DMS53 treated with DMSO at 0.1 percent for 48 hours (cell line): Measurements from ENCODE around the gene NRP1.
"Not testable (repeated sequence)": the region's sequence is repeated elsewhere in the genome, so short reads cannot be mapped to it uniquely, and the experiment has no call there.

ENCODE experiments used
- DNase-seq: peaks from one replicate; lab custom pipeline; 2025; ENCODE audit not compliant: unreplicated experiment; lab: John Stamatoyannopoulos, UW

Gene NRP1

GRCh38 chr10:33154590-33154989 lies 179.9 kb downstream of the NRP1 start:
- no peak for DNase-seq

- no peak for DNase-seq
Observed at GRCh38 chr10:33153968-33154327, 180.5 kb downstream of the NRP1 start.

- DNase-seq, result no peak
Observed at GRCh38 chr10:33153251-33153967, 181.1 kb downstream of the NRP1 start.

GRCh38 chr10:33152750-33153149 lies 181.7 kb downstream of the NRP1 start:
- no peak for DNase-seq

GRCh38 chr10:33152146-33152545 lies 182.3 kb downstream of the NRP1 start:
- no peak for DNase-seq

- no peak for DNase-seq
Observed at GRCh38 chr10:33151344-33151864, 183.1 kb downstream of the NRP1 start.

- DNase-seq, result peak; percentile 30
Observed at GRCh38 chr10:33150889-33151288, 183.6 kb downstream of the NRP1 start.

GRCh38 chr10:33150146-33150545 lies 184.3 kb downstream of the NRP1 start:
- no peak for DNase-seq

- no peak for DNase-seq
Observed at GRCh38 chr10:33147013-33147310, 187.5 kb downstream of the NRP1 start.

- DNase-seq, result no peak
Observed at GRCh38 chr10:33146189-33147012, 188.1 kb downstream of the NRP1 start.

GRCh38 chr10:33145451-33146188 lies 188.8 kb downstream of the NRP1 start:
- DNase-seq, result no peak

- no peak for DNase-seq
Observed at GRCh38 chr10:33143160-33143728, 191.2 kb downstream of the NRP1 start.

- DNase-seq, result no peak
Observed at GRCh38 chr10:33142295-33142694, 192.2 kb downstream of the NRP1 start.

- no peak for DNase-seq
Observed at GRCh38 chr10:33141251-33141650, 193.2 kb downstream of the NRP1 start.

GRCh38 chr10:33139181-33139646 lies 195.3 kb downstream of the NRP1 start:
- DNase-seq, result no peak

GRCh38 chr10:33138686-33139085 lies 195.8 kb downstream of the NRP1 start:
- DNase-seq, result not testable (repeated sequence)

- DNase-seq, result no peak
Observed at GRCh38 chr10:33137356-33138005, 197.0 kb downstream of the NRP1 start.

- DNase-seq, result no peak
Observed at GRCh38 chr10:33136781-33137180, 197.7 kb downstream of the NRP1 start.

GRCh38 chr10:33136271-33136670 lies 198.2 kb downstream of the NRP1 start:
- DNase-seq, result no peak

- peak; percentile 97 for DNase-seq
Observed at GRCh38 chr10:33134011-33134751, 200.3 kb downstream of the NRP1 start.
